CD4-positive, alpha-beta T cell treated with Interferon alpha-2 for 1 hour (primary cell): Measurements from ENCODE around the gene RASAL2.
"Not testable (repeated sequence)": the region's sequence is repeated elsewhere in the genome, so short reads cannot be mapped to it uniquely, and the experiment has no call there.

ENCODE experiments used
- DNase-seq, 2 donors: peaks; one replicate each; pipeline ENCODE4 v3.0.0-alpha.2; 2020 to 2022

Gene RASAL2

DNA sequence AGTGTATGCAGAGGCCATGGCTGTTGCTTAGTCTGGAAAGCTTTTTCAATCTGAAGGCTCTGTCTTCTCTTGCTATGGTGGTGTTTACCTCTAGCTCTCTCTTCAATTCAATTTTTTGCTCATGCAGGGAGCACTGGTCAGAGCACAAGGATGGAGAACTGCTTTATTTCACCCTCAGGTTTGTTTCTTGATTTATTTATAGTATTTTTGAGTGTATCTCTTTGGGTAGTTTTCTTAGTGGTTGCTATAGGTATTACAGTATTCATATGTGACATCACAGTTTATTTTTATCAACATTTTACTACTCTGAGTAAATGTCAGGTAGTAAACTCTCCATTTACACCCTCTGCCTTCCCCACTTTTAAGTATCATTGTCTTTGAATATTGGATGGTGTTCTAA lies 147.9 kb downstream of the RASAL2 start:
- no peak for DNase-seq

DNA sequence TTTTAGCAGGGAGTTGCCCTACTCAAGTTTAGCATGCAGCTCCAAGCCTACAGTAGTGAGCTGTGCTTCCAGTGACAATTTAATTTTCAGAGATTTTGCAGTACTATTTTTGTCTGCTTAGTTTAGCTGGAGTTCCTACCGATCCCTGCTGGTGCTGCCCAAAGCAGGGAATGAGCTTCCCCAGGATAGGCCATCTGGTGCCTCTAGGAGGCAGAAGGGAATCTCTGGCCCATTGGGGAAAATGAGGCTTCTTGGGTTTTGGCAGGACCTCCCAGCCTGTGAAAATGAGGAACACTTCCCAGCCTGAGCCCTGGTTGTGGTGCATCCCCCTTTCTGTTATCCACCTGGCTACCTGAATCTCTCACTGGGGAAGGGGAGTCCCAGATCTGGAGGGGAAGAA lies 149.2 kb downstream of the RASAL2 start:
- DNase-seq: no peak

DNA sequence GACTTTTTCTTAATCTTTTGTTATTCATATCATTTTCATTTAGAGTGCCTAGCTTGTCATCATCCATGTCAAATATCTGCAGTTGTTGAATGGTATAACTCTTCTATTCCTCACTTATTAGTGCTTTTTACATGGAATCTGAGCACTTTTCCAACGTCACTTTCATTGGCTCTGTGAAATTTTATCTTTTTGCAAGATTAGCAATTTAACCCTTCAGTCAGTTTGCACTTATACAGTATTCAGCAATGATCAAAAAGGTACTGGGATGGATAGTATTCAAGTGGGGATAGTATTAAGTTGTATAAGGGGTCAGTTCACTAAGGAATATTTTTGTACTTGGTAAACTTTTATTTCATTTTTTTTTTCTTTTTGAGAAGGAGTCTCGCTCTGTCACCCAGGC lies 150.0 kb downstream of the RASAL2 start:
- DNase-seq: no peak

DNA sequence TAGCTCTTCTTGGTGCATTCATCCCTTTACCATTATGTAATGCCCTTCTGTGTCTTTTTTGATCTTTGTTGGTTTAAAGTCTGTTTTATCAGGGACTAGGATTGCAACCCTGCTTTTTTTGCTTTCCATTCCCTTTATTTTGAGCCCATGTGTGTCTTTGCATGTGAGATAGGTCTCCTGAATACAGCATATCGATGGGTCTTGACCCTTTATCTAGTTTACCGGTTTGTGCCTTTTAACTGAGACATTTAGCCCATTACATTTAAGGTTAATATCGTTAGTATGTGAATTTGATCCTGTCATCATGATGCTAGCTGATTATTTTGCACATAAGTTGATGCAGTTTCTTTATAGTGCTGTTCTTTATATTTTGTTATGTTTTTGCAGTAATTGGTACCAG lies 154.4 kb downstream of the RASAL2 start:
- not testable (repeated sequence) for DNase-seq

DNA sequence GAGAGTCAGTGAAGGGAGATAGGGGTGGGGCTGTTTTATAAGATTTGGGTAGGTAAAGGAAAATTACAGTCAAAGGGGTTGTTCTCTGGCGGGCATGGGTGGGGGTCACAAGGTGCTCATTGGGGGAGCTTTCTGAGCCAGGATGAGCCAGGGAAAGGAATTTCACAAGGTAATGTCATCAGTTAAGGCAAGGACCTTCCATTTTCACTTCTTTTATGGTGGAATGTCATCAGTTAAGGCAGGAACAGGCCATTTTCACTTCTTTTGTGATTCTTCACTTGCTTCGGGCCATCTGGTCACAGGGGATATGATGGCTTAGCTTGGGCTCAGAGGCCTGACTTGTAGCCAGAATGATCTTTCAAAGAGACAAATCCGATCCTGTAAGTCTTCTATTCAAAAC lies 159.7 kb downstream of the RASAL2 start:
- DNase-seq: not testable (repeated sequence)

DNA sequence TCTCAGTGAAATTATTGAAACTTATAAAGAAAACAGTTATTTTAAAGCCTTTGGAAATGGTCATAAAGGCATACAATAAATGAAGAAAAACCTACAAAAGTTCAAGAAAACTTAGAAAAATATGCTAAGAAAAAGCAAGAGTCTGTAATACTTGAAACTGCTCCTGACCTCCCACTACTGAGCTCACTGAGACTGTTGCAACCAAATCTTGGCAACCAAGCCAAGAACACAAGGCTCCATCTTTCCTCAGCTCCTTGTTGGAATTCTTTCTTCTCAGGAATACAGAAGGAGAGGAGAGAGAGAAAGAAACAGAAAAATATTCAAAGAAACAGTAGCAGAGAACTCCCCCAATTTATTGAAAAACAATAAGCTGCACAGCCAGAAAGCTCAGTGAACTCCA lies 160.5 kb downstream of the RASAL2 start:
- DNase-seq: no peak

DNA sequence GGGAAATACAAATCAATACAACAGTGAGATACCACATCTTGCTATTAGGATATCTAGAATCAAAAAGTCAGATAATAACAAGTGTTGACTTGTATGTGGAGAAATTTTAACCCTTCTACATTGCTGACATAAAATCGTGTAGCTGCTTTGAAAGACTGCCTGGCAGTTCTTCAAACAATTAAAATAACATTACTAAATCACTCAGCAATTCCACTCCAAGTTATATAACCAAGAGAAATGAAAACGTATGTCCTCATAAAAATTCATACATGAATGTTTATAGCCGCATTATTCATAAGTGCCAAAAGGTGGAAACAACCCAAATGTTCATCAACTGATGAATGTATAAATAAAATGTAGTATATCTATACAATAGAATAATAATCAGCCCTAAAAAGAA lies 164.6 kb downstream of the RASAL2 start:
- no peak for DNase-seq

DNA sequence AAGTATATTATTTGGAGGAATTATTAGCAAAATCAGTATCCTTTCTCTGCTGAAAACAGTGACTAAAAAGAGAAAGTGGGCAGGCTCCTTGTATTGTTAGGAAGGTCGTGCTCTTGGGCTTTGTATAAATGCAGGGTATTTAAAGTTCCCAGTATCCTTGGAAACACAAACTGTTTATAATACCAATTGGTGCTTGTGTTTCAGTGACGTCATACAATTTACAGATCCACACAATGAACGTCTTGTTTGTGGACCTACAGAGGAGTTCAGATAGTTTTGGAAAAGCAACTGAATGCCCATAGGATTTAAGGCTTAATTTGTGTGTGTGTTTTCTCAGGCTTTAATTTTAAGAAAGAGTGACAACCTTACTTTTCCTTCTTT lies 168.2 kb downstream of the RASAL2 start:
- DNase-seq: no peak

DNA sequence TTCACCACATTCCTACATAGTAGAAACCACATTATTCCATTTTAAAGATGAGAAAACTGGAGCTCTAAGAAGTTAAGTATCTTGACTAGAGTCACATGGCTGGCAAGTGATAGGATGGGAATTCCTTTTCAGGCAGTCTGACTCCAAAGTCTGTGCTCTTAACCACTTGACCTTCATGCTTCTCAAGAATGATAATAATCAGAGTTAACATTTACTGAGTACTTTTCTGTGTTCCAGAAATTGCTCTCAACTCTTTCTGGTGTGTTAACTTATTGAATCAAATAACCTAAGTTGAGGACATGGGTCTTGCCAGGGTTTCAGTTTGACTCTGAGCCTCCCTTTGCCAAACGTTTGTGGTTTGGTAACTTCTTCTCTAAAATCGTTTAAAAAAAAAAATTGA lies 169.4 kb downstream of the RASAL2 start:
- DNase-seq: no peak

DNA sequence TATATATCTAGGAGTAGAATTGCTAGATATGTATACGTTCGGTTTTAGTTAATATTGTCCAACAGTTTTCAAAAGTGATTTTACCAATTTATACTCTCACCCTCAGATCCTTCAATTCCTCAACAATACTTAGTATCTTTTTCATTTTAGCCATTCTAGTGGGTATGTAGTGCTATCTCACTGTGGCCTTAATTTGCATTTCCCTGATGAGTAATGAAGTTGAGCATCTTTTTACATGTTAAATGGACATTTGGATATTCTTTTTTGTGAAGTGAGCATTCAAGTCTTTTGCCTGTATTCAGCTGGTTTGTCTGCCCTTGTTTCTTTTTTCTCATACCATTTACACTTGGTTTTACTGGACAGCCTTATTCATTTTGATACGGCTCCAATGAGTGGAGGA lies 172.2 kb downstream of the RASAL2 start:
- no peak for DNase-seq

DNA sequence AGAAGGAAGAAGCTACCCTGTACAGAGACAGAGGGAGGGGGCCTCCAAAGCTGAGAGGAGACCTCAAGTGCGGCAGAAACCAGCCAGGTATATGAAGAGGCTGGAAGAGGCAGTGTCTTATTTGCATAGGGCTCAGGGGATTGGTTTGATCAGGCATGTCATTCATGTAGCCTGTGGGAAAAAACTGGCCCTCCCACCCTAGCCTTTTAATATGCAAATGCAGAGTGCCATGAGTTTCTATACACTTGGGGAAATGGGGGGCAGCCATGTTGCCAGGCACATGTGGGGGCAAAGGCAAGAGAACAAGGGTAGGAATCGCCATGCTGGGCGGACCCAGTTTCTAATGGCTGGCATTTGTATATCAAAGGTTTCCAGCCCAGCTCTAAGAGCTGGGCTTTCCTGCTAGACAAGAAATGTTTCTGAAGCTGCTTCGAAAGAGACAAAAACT lies 172.7 kb downstream of the RASAL2 start:
- no peak for DNase-seq

DNA sequence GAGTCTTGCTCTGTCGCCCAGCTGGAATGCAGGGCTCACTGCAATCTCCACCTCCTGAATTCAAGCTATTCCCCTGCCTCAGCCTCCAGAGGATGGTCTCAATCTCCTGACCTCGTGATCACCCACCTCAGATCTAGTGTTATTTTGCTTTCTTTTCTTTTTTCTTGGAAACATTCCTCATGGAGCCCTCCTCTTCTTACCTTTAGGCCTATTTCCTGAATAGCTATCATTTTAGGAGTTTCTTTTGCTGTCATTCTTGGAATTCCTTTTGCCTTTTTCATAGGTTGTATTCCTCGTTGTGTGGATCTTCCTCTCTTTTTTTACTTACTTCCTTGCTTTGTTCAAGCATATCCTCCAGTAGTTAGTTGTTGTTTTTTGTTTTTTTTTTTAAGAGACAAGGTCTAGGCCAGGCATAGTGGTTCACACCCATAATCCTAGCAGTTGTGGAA lies 173.8 kb downstream of the RASAL2 start:
- no peak for DNase-seq

DNA sequence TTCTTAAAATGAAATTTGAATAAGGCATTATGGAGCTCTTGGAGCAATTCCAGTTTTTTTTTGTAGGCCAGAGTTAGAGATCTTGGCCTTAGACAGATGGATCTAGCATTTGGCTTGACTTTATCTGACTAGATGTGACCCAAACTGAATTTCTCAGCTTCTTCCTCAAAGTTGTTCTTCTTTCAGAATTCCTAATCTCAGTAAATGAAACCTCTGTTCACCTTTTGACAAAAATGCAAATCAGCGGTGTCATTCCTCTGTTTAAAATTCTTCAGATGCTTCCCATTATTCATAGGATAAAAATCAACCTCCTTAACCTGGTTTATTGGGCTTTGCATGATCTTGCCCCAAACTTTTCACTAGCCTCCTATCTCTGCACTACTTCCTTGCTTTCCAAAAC lies 177.6 kb downstream of the RASAL2 start:
- no peak for DNase-seq

DNA sequence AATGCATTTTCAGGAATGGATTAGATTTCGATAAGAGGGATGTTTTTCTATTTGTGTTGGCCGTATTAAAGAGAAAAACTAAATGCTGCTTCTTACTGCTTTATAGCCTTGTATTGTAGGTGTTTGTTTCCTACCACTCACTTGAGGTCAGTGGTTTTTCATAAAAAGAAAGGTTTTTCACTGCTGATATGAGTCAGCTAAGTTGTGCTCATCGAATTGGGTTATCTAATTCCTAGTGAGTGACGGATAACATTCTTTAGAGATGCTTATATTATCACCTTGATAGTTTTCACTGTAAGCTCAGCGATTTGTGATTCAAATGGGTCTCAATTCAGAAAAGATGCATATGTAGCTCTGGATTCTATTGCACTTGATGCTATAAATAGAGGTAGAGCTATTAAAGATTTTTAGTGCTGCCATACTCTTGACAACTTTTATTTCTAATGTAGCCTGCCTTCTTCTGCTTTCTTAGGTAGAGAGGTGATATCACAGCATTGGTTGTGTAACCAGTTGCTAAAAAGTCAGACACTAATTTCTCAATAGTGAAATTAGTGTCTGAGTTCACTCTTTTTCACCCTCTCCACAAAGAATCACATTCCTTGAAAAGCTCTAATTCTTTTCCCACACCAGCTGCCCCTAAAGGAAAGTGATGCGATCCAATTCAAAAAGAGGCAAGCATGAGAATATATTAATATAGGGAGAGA lies 180.0 kb downstream of the RASAL2 start:
- no peak for DNase-seq

DNA sequence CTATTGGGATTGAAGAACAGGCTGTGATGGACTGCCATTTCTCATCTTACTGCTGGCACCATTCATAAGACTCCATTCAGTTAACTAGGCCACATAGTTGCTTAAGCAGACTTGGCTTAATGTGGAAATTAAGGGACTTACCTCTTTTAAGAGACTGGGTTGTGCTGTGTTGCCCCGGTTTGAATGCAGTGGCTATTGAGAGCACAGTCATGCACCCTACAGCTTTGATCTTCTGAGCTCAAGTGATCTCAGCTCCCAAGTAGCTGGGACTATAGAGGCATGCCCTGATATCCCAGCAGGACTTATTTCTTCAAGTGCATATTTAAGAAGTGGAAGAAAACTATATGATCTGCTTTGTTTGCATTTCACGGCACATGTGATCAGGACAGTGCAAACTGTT lies 181.1 kb downstream of the RASAL2 start:
- no peak for DNase-seq

DNA sequence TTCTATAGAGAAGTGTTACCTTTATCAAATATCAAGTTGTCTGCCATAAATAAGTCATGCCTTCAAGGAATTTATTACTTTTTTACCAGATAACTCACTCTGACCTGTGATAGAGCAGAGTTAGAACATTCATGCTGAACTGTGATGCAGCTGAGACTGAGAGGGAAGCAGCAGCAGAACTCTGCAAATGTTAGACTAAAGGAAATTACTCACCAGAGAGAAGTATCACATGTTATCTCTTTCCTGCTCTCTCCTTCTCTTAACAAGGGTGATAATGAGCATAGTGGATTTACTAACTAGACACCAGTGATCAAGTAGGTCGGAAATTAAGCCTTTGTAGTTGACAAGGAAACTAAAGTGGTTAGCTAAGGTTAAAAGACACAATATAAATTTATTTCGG lies 181.6 kb downstream of the RASAL2 start:
- no peak for DNase-seq

DNA sequence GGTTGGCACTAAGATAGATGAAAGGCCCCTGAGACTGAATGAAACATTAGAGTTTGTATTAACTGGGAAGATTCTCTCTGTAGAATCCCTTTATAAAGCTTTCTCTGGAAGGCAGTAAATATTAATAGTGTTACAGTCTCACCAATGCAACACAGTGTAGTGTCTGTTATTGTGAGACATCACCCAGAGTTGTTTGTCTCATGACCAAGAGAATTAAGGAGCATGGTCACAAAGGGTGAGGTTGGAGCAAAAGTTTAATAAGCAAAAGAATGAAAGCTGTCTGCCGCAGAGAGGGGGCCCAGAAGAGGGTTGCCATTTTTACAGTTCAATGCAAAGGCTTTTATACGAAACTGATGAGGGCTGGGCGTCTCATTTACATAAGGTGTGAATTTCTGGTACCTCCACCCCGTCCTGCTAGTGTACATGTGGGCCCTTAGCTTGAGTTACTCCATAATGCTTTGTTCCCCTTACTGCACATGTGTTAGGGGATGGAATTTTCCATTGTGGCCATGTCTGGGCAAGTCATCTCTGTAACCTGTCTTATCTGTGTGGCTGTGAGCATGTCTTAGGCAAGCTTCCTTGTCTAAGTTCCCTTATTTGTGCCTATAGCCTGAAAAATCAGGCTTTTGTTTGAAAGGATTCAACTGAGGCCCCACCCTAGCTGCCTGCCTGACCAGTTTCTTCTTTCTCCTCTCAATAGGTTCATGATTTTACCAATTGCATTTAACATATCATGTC lies 184.1 kb downstream of the RASAL2 start:
- DNase-seq: no peak

DNA sequence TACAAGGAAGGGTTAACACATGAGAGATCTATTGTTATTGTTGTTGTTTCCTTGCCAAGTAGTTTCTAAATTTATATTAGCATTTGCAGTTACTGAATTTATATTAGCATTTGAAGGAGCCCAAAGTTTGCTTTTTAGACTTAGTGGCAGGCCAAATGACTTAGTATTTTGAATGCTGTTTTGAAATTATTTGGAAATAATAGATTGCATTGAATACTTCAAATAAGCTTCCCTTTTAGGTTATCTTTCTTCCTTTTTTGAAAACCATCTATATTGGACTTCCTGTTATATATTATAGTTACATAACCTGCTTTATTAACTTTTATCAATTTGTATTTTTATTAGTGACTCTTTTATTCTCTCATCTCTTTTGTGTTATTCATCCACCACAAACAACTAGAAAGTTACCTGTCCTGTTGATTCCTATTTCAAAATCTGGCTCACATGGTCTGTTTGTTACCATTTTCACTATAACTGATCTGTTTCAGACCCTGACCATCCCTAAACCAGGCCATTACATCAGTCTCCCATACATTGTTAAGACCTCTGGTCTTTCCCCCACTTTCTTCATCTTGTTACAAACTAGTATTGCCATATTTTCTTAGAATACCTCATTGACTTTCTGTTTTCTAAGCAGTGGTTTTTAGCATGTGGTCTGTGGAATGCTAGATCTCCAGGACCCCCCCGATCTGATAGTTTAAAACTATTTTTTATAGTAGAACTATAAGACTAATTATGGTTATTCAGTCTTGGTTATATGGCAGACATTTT lies 185.2 kb downstream of the RASAL2 start:
- no peak for DNase-seq

DNA sequence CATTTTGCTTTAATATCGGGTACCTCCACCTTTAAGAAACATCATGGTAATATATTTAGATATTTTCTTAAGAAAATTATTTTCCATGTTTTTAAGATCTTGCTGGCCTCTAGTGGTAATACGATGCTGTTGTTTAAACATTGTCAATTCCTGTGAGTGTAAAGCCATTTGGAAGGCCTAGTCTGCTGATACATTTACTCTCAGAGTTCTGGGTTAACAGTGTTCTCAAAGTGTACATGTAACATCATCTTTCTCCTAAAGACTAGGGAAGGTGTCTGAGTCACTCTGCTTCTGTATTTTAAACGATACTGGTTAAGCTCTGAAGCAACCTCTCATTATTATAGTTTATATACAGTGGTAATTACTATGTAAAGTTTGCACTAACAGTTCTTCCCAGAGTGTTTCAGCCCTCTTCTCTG lies 189.1 kb downstream of the RASAL2 start:
- DNase-seq: no peak

DNA sequence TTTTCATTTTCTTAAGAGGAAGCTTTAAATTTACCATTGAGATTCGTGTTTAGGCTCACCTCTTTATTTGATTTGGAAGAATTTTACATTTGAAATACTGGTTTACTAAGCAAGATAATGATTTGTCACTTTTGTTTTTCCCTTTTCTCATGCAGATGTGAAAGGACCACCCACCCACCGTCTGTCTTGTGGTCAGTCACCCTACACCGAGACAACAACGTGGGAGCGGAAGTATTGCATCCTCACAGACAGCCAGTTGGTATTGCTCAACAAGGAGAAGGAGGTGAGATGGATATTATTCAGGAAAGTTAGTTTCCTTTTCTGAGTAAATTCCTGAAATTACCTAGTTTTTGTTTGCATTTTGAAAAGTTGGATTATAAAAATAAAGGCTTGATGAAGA lies 189.5 kb downstream of the RASAL2 start:
- DNase-seq: peak in 1 of 2 donors; percentile 2

DNA sequence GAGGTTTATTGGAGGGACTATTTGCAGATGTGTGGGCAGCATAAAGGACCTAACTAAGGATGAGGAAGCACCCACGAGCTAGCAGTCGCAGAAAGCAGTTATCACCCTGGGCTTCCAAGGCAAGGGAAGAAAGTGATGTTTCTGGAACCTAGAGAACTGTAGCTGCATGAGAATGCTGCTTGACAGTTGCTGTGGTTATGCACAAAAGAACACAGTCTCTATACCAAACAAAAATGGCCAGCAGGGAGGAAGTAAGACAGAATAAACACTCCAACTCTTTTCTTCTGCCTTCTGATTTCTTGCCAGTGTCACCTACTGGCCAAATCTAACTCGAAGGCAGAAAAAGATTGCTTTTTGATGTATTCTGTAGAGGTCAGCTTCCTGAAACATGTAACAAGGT lies 190.2 kb downstream of the RASAL2 start:
- no peak for DNase-seq

DNA sequence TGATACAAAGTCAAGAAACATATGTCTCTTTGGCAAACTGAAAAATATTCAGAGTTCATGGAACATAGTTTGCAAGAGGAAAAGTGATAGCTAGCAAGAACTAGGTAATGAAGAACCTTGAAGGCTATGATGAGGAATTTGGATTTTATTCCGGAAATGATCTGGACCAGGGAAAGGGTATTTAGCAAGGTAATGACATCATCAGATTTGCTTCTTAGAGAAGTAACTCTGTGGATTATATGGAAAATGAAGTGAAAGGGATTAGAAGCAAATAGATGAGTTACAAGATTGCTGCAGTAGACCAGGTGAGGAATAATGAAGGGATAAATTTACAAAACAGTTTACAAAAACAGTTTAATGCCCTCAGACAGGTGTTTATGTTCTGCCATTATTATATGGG lies 197.3 kb downstream of the RASAL2 start:
- DNase-seq: no peak

DNA sequence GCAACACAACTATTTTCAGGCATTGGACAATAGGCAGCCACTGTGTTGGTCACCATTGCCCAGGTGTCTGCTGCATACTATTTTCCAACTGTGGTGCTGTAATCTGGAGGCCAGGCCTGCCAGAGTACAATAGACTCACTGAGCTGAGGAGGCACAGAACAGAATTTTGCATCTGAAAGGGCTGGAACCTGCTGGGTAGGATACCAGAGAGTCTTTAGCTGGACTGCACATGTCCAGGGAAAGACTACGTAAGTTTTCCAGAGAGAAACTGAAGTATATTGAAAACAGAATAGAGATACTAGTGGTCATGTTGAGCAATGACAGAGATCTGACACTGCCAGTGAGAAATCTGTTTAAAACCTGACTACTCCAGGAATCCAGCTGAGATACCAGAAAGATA lies 200.8 kb downstream of the RASAL2 start:
- DNase-seq: no peak

DNA sequence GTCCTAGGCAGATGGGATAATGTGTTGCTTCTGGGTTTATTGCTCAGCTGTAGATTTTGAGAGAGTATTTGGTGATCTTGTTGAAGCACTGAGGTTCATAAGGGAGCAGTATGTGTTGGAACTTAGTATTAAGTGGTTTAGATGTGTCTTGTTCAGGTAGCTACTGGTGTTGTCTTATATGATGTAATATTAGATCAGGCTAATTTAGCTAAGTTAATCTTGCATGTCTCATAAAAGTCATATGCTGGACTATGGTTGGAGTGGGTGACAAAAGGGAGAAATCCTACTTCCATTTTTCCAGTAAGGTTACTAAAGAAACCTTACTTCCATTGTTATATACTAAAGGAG lies 206.4 kb downstream of the RASAL2 start:
- no peak for DNase-seq
